Regular cardiac myocyte (primary cell): Measurements from ENCODE around the gene CDC16. TPM values are rescaled to one million over a fixed set of nuclear protein-coding genes. Genes with fewer than 3 reads are reported as not detected.

Experiments used
- total RNA-seq: library from RNA; depleted of rRNA; stranded (reverse); fragments of >200 nt; gene quantifications from 2 replicates; pipeline ENCODE4 v1.2.3, GENCODE V29; 2014

CDC16 gene, protein sequence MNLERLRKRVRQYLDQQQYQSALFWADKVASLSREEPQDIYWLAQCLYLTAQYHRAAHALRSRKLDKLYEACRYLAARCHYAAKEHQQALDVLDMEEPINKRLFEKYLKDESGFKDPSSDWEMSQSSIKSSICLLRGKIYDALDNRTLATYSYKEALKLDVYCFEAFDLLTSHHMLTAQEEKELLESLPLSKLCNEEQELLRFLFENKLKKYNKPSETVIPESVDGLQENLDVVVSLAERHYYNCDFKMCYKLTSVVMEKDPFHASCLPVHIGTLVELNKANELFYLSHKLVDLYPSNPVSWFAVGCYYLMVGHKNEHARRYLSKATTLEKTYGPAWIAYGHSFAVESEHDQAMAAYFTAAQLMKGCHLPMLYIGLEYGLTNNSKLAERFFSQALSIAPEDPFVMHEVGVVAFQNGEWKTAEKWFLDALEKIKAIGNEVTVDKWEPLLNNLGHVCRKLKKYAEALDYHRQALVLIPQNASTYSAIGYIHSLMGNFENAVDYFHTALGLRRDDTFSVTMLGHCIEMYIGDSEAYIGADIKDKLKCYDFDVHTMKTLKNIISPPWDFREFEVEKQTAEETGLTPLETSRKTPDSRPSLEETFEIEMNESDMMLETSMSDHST
- 40.9 and 43.1 TPM in 2 replicates for total RNA-seq

GRCh38 chr13:114234645-114235421 is at the start of gene CDC16:
TSS of gene CDC16 (plus strand) at chr13:114234897. CDS start at chr13:114235085, 188 bp downstream.

GRCh38 chr13:114281351-114282040 is 46.8 kb downstream of the CDC16 start, which contains the start of gene UPF3A:
TSS of gene UPF3A (plus strand) at chr13:114281601. CDS start at chr13:114281640, 39 bp downstream.

GRCh38 chr13:114314074-114314912 is 79.6 kb downstream of the CDC16 start, which contains the start of gene CHAMP1:
TSS of gene CHAMP1 (plus strand) at chr13:114314503. CDS start at chr13:114323843, 9,340 bp downstream.

Other genes with a start within 250 kb of the CDC16 start
- gene RASA3, start 102.3 kb upstream of the CDC16 start, total RNA-seq = 22.0 and 37.6 TPM in 2 replicates
- gene CFAP97D2, start 55.6 kb upstream of the CDC16 start, total RNA-seq = not detected in 2 replicates
- 13.2 and 17.8 TPM in 2 replicates for gene UPF3A, start 46.7 kb downstream of the CDC16 start, total RNA-seq
- gene CHAMP1, start 79.6 kb downstream of the CDC16 start, total RNA-seq = 18.6 and 25.7 TPM in 2 replicates